Uterus (tissue), 2 donors: ENCODE measurements around the gene VAC14.

Source experiments
- CTCF ChIP-seq, 4 experiments: fragments of 200-600 bp in 2 of 4; fragments of 450-650 bp in 2 of 4; sonication (generic) in 2 of 4; IDR thresholded peaks; one replicate each; pipeline ENCODE4 v1.5.1; 2016 to 2019; ENCODE audit warnings: antibody characterized with exemption in 4 of 4, mild to moderate bottlenecking in 2 of 4, moderate library complexity in 1 of 4
- POLR2A ChIP-seq, 2 donors: fragments of 450-650 bp; IDR thresholded peaks; one replicate each; pipeline ENCODE4 v1.6.1; 2016; ENCODE audit warnings: antibody characterized with exemption in 2 of 2, mild to moderate bottlenecking in 1 of 2, moderate library complexity in 1 of 2

GRCh38 chr16:70703041-70703834 is 97.7 kb downstream of the VAC14 start:
- TF ChIP-seq CTCF (IDR thresholded peaks at IDR 0.05): peak in 3 of 4 experiments; percentile 19 to 62 (median 30)
- TF ChIP-seq POLR2A (IDR thresholded peaks at IDR 0.05): no peak
